ENCODE measurements around the gene PCSK6. TPM values are rescaled to one million over a fixed set of nuclear protein-coding genes. Genes with fewer than 3 reads are reported as not detected.
"Not testable (repeated sequence)": the region's sequence is repeated elsewhere in the genome, so short reads cannot be mapped to it uniquely, and the experiment has no call there.

The PCSK6 gene
- total RNA-seq, 4 donors from 2014 or later = 9.7 to 20.5 (median 13.1) TPM

GRCh38 chr15:101362986-101363566 is 126.4 kb downstream of the PCSK6 start:
- ATAC-seq (ENCODE audit: low FRiP score) = no peak
- DNase-seq (ENCODE audit: low spot score) = no peak
- TF ChIP-seq CTCF (IDR thresholded peaks at IDR 0.05) = no peak

- no peak for DNase-seq (ENCODE audit: low spot score)
- ATAC-seq (ENCODE audit: low FRiP score) = no peak
- no peak for TF ChIP-seq CTCF (IDR thresholded peaks at IDR 0.05)
Measured at GRCh38 chr15:101362359-101362758, 127.1 kb downstream of the PCSK6 start.

GRCh38 chr15:101361418-101361817 is 128.1 kb downstream of the PCSK6 start:
- TF ChIP-seq CTCF (IDR thresholded peaks at IDR 0.05) = no peak
- no peak for ATAC-seq (ENCODE audit: low FRiP score)
- DNase-seq (ENCODE audit: low spot score) = no peak

GRCh38 chr15:101359365-101359947 is 130.1 kb downstream of the PCSK6 start:
- no peak for TF ChIP-seq CTCF (IDR thresholded peaks at IDR 0.05)
- ATAC-seq (ENCODE audit: low FRiP score) (no peak), DNase-seq (ENCODE audit: low spot score) (no peak)

GRCh38 chr15:101358895-101359294 is 130.6 kb downstream of the PCSK6 start:
- no peak for TF ChIP-seq CTCF (IDR thresholded peaks at IDR 0.05)
- no peak for DNase-seq (ENCODE audit: low spot score)
- no peak for ATAC-seq (ENCODE audit: low FRiP score)

GRCh38 chr15:101357885-101358284 is 131.6 kb downstream of the PCSK6 start:
- no peak for TF ChIP-seq CTCF (IDR thresholded peaks at IDR 0.05)
- no peak for ATAC-seq (ENCODE audit: low FRiP score)

GRCh38 chr15:101357333-101357732 is 132.2 kb downstream of the PCSK6 start:
- ATAC-seq (ENCODE audit: low FRiP score) (no peak), DNase-seq (ENCODE audit: low spot score) (no peak)
- no peak for TF ChIP-seq CTCF (IDR thresholded peaks at IDR 0.05)

More at GRCh38 chr15:101357885-101358284, 131.6 kb downstream of the PCSK6 start:
- DNase-seq (ENCODE audit: low spot score) = no peak

GRCh38 chr15:101356512-101357172 is 132.9 kb downstream of the PCSK6 start:
- not testable (repeated sequence) for DNase-seq (ENCODE audit: low spot score); ATAC-seq (ENCODE audit: low FRiP score)

Measured in omental fat pad (tissue), 4 donors.